ENCODE data around the gene PADI3. TPM values are rescaled to one million over a fixed set of nuclear protein-coding genes. Genes with fewer than 3 reads are reported as not detected.

The PADI3 gene
- total RNA-seq, 1 donor from 2014 or later, result 0.04 TPM

DNA sequence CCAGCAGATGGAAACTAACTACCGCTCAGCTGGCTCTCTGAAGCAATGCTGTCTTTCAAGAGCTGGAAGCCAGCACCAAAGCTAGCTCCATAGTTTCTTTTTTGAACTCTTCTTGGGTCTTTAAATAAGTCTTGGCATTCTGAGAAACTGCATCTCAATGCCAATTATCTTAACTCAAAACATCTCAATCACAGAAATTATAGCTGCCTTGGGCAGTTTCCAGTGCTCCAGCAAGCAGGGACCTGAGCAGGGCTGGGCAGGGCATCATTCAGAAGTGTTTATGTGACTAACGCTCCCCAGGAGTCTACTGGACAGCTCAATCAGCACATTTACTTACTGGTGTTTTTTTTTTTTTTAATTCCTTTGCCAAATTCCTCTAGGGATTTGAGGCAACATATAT is 40.8 kb downstream of the PADI3 start:
- Histone ChIP-seq H3K36me3 (ENCODE audit: control insufficient read depth, insufficient read depth, low read length) (no peaks in the 10 kb centered on the region), H3K27me3 (ENCODE audit: control insufficient read depth, insufficient read depth, low read length) (no peaks in the 10 kb centered on the region), H3K4me3 (ENCODE audit: low read depth, low read length) (no peak overlapping the region)
- TF ChIP-seq, protein P1, sequence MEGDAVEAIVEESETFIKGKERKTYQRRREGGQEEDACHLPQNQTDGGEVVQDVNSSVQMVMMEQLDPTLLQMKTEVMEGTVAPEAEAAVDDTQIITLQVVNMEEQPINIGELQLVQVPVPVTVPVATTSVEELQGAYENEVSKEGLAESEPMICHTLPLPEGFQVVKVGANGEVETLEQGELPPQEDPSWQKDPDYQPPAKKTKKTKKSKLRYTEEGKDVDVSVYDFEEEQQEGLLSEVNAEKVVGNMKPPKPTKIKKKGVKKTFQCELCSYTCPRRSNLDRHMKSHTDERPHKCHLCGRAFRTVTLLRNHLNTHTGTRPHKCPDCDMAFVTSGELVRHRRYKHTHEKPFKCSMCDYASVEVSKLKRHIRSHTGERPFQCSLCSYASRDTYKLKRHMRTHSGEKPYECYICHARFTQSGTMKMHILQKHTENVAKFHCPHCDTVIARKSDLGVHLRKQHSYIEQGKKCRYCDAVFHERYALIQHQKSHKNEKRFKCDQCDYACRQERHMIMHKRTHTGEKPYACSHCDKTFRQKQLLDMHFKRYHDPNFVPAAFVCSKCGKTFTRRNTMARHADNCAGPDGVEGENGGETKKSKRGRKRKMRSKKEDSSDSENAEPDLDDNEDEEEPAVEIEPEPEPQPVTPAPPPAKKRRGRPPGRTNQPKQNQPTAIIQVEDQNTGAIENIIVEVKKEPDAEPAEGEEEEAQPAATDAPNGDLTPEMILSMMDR (IDR thresholded peaks at IDR 0.05; ENCODE audit: insufficient read depth, low read length, poor library complexity, severe bottlenecking), result no peak
- no peak for DNase-seq (ENCODE audit: low read depth)

DNA sequence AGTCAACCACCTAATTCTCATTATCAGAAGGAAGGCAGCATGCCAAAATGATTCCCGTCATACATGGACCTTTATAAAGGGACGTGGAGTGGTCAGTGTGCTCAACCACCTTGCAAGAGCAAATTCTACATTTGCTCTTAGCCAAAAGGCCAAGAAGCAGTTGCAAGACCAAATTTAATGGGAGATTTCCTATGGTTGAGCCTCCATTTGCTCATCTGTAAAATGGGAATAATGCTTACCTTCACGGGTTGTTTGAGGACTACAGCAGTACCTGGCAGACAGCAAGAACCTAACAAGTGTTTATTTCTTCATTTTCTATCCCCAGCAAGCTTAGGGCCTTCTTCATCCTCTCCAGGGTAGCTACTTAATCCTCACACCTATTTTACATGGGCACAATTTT is 41.7 kb downstream of the PADI3 start:
- TF ChIP-seq, protein P1 (IDR thresholded peaks at IDR 0.05; ENCODE audit: insufficient read depth, low read length, poor library complexity, severe bottlenecking), result no peak
- Histone ChIP-seq H3K4me3 (ENCODE audit: low read depth, low read length) (no peak overlapping the region), H3K27me3 (ENCODE audit: control insufficient read depth, insufficient read depth, low read length) (no peaks in the 10 kb centered on the region), H3K36me3 (ENCODE audit: control insufficient read depth, insufficient read depth, low read length) (no peaks in the 10 kb centered on the region)
- DNase-seq (ENCODE audit: low read depth), result no peak

DNA sequence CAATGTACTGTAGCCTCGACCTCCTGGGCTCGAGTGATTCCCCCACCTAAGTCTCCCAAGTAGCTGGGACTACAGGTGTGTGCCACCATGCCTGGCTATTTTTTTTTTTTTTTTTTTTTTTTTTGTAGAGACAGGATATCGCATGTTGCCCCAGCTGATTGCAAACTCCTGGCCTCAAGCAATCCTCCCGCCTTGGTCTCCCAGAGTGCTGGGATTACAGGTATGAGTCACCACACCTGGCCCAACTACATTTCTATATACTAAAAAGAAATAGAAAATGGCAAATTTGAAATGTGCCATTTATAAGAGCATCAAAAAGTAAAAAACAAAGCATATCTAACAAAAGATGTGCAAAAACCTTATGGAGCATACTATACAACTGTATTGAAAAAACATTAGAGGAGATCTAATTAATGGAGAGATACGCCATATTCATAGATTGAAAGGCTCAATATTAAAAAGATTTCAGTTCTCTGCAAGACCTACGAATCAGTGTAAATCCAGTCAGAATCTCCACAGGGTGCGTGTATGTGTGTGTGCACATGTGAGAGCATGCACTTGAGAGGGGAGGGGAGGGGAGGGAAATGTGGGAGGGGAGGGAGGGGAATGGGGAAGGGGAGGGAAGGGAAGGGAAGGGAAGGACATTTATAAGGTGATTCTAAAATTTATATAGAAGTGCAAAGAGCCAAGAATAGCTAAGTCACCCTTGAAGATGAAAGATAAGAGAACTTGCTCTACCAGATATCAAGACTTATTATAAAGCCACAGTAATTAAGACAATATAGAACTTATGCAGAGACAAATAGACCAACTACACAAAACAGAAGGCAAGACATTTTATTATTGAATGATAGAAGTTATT is 43.6 kb downstream of the PADI3 start:
- Histone ChIP-seq H3K27me3 (ENCODE audit: control insufficient read depth, insufficient read depth, low read length) (no peaks in the 10 kb centered on the region), H3K4me3 (ENCODE audit: low read depth, low read length) (no peak overlapping the region), H3K36me3 (ENCODE audit: control insufficient read depth, insufficient read depth, low read length) (no peaks in the 10 kb centered on the region)
- DNase-seq (ENCODE audit: low read depth), result no peak
- TF ChIP-seq, protein P1 (IDR thresholded peaks at IDR 0.05; ENCODE audit: insufficient read depth, low read length, poor library complexity, severe bottlenecking), result no peak

DNA sequence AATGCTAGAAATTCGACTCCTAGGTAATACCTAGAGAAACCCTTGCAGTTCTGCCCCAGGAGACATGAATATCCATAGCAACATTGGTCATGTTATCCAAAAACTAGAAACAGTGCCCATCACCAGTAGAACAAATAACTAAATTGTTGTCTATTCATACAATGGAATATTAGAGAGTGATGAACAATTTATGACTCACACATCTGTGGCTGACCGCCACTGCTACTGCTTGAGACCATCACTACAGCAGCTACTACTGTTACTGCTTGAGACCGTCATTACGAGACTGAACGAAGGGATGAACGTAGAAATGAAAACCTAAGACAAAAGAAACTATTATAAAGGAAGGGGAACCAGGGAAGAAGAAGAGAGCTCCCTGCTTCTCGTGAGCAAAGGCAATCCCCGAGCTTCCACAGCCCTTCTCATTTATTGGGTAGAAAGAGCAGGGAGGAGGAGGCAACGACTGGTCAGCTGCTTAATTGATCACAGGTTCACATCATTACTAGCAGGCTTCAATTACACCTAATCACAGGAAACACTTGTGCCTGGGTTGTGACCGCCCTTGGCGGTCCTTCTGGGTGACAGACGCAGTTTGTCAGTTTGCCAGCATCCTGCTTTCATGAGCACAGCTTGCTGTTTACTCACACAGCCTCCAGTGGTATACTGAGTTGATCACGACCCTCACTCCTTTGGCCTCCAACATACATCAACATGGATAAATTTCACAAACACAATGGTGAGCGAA is 45.0 kb downstream of the PADI3 start:
- Histone ChIP-seq H3K36me3 (ENCODE audit: control insufficient read depth, insufficient read depth, low read length) (no peaks in the 10 kb centered on the region), H3K4me3 (ENCODE audit: low read depth, low read length) (no peak overlapping the region), H3K27me3 (ENCODE audit: control insufficient read depth, insufficient read depth, low read length) (no peaks in the 10 kb centered on the region)
- no peak for DNase-seq (ENCODE audit: low read depth)
- TF ChIP-seq, protein P1 (IDR thresholded peaks at IDR 0.05; ENCODE audit: insufficient read depth, low read length, poor library complexity, severe bottlenecking), result no peak

DNA sequence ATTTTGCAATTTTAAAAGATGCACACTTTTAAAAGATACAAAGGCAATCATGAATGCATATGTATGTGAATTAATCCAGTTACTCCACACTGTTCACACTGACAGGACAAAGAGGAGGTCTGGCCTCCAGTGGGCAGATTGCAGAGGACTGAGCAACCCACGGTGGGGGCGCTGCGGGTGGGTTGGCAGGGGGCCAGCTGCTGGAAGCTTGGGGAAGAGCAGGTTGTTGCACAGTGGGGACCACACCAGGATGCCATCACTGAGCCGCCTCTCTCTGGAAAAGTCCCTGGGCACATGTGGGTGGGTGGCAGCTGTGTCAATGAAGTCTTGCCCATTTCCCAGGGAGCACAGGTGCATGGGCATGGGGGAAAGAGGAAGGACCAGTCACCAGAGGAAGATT is 46.4 kb downstream of the PADI3 start:
- Histone ChIP-seq H3K27me3 (ENCODE audit: control insufficient read depth, insufficient read depth, low read length) (no peaks in the 10 kb centered on the region), H3K36me3 (ENCODE audit: control insufficient read depth, insufficient read depth, low read length) (no peaks in the 10 kb centered on the region), H3K4me3 (ENCODE audit: low read depth, low read length) (no peak overlapping the region)
- DNase-seq (ENCODE audit: low read depth), result no peak
- TF ChIP-seq, protein P1 (IDR thresholded peaks at IDR 0.05; ENCODE audit: insufficient read depth, low read length, poor library complexity, severe bottlenecking), result no peak
